ENCODE results near the gene VSTM4.

VSTM4 gene

GRCh38 chr10:49096890-49097445 lies 18.4 kb downstream of the VSTM4 start:
- no peaks in the 10 kb centered on the region for H3K27me3 ChIP-seq (ENCODE audit: insufficient read depth, low read length, poor library complexity)
- H3K4me1 ChIP-seq (ENCODE audit: insufficient read depth, low read length), result no peaks in the 10 kb centered on the region
- H3K9ac ChIP-seq (ENCODE audit: low read depth, low read length), result no peak overlapping the region
- no peak for DNase-seq
- ATAC-seq (ENCODE audit: insufficient read depth, low read depth), result no peak
- no peaks in the 10 kb centered on the region for H3K9me3 ChIP-seq (ENCODE audit: insufficient read depth, low read length, severe bottlenecking)
- H3K79me2 ChIP-seq (ENCODE audit: insufficient read depth, low read length), result no peaks in the 10 kb centered on the region
- no peak overlapping the region for H3K4me2 ChIP-seq (ENCODE audit: insufficient read depth, low read length)
- H3K4me3 ChIP-seq (ENCODE audit: low read depth in 1 of 2, low read length in 2 of 2), result no peak overlapping the region
- no peak overlapping the region for H3K27ac ChIP-seq (ENCODE audit: low read length)
- no peak overlapping the region for H2AFZ ChIP-seq (ENCODE audit: low read depth, low read length)
- TF ChIP-seq CTCF (IDR thresholded peaks at IDR 0.05; ENCODE audit: borderline replicate concordance, extremely low read depth, low read length, poor library complexity, severe bottlenecking), result no peak
- TF ChIP-seq EZH2 (IDR thresholded peaks at IDR 0.05; ENCODE audit: borderline replicate concordance, low read depth, low read length, severe bottlenecking), result no peak
- H4K20me1 ChIP-seq (ENCODE audit: insufficient read depth, low read length), result no peaks in the 10 kb centered on the region
- H3K36me3 ChIP-seq (ENCODE audit: insufficient read depth, low read length), result no peaks in the 10 kb centered on the region

GRCh38 chr10:49094646-49095045 lies 20.7 kb downstream of the VSTM4 start:
- no peak for ATAC-seq (ENCODE audit: insufficient read depth, low read depth)
- no peak for DNase-seq
- no peaks in the 10 kb centered on the region for H3K36me3 ChIP-seq (ENCODE audit: insufficient read depth, low read length)
- H4K20me1 ChIP-seq (ENCODE audit: insufficient read depth, low read length), result no peaks in the 10 kb centered on the region
- no peaks in the 10 kb centered on the region for H3K9me3 ChIP-seq (ENCODE audit: insufficient read depth, low read length, severe bottlenecking)
- H3K4me3 ChIP-seq (ENCODE audit: low read depth in 1 of 2, low read length in 2 of 2), result no peak overlapping the region
- H3K27ac ChIP-seq (ENCODE audit: low read length), result no peak overlapping the region
- H3K27me3 ChIP-seq (ENCODE audit: insufficient read depth, low read length, poor library complexity), result no peaks in the 10 kb centered on the region
- H3K4me1 ChIP-seq (ENCODE audit: insufficient read depth, low read length), result no peaks in the 10 kb centered on the region
- H3K4me2 ChIP-seq (ENCODE audit: insufficient read depth, low read length), result no peak overlapping the region
- no peaks in the 10 kb centered on the region for H3K79me2 ChIP-seq (ENCODE audit: insufficient read depth, low read length)
- H2AFZ ChIP-seq (ENCODE audit: low read depth, low read length), result no peak overlapping the region
- no peak overlapping the region for H3K9ac ChIP-seq (ENCODE audit: low read depth, low read length)
- TF ChIP-seq CTCF (IDR thresholded peaks at IDR 0.05; ENCODE audit: borderline replicate concordance, extremely low read depth, low read length, poor library complexity, severe bottlenecking) (no peak), EZH2 (IDR thresholded peaks at IDR 0.05; ENCODE audit: borderline replicate concordance, low read depth, low read length, severe bottlenecking) (no peak)

- Histone ChIP-seq H3K9ac (ENCODE audit: low read depth, low read length) (no peak overlapping the region), H3K36me3 (ENCODE audit: insufficient read depth, low read length) (no peaks in the 10 kb centered on the region), H4K20me1 (ENCODE audit: insufficient read depth, low read length) (no peaks in the 10 kb centered on the region), H3K4me3 (ENCODE audit: low read depth in 1 of 2, low read length in 2 of 2) (no peak overlapping the region), H3K79me2 (ENCODE audit: insufficient read depth, low read length) (no peaks in the 10 kb centered on the region), H3K4me2 (ENCODE audit: insufficient read depth, low read length) (no peak overlapping the region), H3K9me3 (ENCODE audit: insufficient read depth, low read length, severe bottlenecking) (no peaks in the 10 kb centered on the region), H2AFZ (ENCODE audit: low read depth, low read length) (no peak overlapping the region), H3K27ac (ENCODE audit: low read length) (no peak overlapping the region), H3K4me1 (ENCODE audit: insufficient read depth, low read length) (no peaks in the 10 kb centered on the region), H3K27me3 (ENCODE audit: insufficient read depth, low read length, poor library complexity) (no peaks in the 10 kb centered on the region)
- ATAC-seq (ENCODE audit: insufficient read depth, low read depth) (no peak), DNase-seq (no peak)
- TF ChIP-seq CTCF (IDR thresholded peaks at IDR 0.05; ENCODE audit: borderline replicate concordance, extremely low read depth, low read length, poor library complexity, severe bottlenecking) (no peak), EZH2 (IDR thresholded peaks at IDR 0.05; ENCODE audit: borderline replicate concordance, low read depth, low read length, severe bottlenecking) (no peak)
Measured at GRCh38 chr10:49093922-49094321, 21.4 kb downstream of the VSTM4 start.

GRCh38 chr10:49092477-49092876 lies 22.8 kb downstream of the VSTM4 start:
- no peak for DNase-seq
- no peaks in the 10 kb centered on the region for H3K4me1 ChIP-seq (ENCODE audit: insufficient read depth, low read length)
- H3K9me3 ChIP-seq (ENCODE audit: insufficient read depth, low read length, severe bottlenecking), result no peaks in the 10 kb centered on the region
- no peak overlapping the region for H3K27ac ChIP-seq (ENCODE audit: low read length)
- no peaks in the 10 kb centered on the region for H3K27me3 ChIP-seq (ENCODE audit: insufficient read depth, low read length, poor library complexity)
- no peaks in the 10 kb centered on the region for H3K36me3 ChIP-seq (ENCODE audit: insufficient read depth, low read length)
- H3K4me2 ChIP-seq (ENCODE audit: insufficient read depth, low read length), result no peak overlapping the region
- ATAC-seq (ENCODE audit: insufficient read depth, low read depth), result no peak
- H4K20me1 ChIP-seq (ENCODE audit: insufficient read depth, low read length), result no peaks in the 10 kb centered on the region
- H3K4me3 ChIP-seq (ENCODE audit: low read depth in 1 of 2, low read length in 2 of 2), result no peak overlapping the region
- TF ChIP-seq CTCF (IDR thresholded peaks at IDR 0.05; ENCODE audit: borderline replicate concordance, extremely low read depth, low read length, poor library complexity, severe bottlenecking) (no peak), EZH2 (IDR thresholded peaks at IDR 0.05; ENCODE audit: borderline replicate concordance, low read depth, low read length, severe bottlenecking) (no peak)
- no peaks in the 10 kb centered on the region for H3K79me2 ChIP-seq (ENCODE audit: insufficient read depth, low read length)
- no peak overlapping the region for H2AFZ ChIP-seq (ENCODE audit: low read depth, low read length)
- H3K9ac ChIP-seq (ENCODE audit: low read depth, low read length), result no peak overlapping the region

All from DND-41 (cell line).